HL-60 (cell line): ENCODE data around the gene PSMD14.

ENCODE experiments used
- CTCF ChIP-seq: IDR thresholded peaks from one replicate; pipeline ENCODE4 v1.5.1; 2011; ENCODE audit warnings: low read length, control low read depth, inconsistent platforms; ENCODE audit not compliant: insufficient read depth
- GABPA ChIP-seq: IDR thresholded peaks from 2 replicates; pipeline ENCODE4 v1.6.1; 2012; ENCODE audit warnings: low read depth
- POLR2AphosphoS5 ChIP-seq: IDR thresholded peaks from 2 replicates; pipeline ENCODE4 v1.6.1; 2012; ENCODE audit warnings: low read depth
- REST ChIP-seq: IDR thresholded peaks from 2 replicates; pipeline ENCODE4 v1.6.1; 2012; ENCODE audit warnings: low read depth; ENCODE audit not compliant: insufficient replicate concordance

GRCh38 chr2:161357097-161357496 lies 48.9 kb downstream of the PSMD14 start:
- TF ChIP-seq CTCF = no peak
- TF ChIP-seq POLR2AphosphoS5 = no peak
- TF ChIP-seq GABPA = no peak
- TF ChIP-seq REST = no peak
